ENCODE measurements around the gene NOC2L.
"Not testable (repeated sequence)": the region's sequence is repeated elsewhere in the genome, so short reads cannot be mapped to it uniquely, and the experiment has no call there.

The NOC2L gene

DNA sequence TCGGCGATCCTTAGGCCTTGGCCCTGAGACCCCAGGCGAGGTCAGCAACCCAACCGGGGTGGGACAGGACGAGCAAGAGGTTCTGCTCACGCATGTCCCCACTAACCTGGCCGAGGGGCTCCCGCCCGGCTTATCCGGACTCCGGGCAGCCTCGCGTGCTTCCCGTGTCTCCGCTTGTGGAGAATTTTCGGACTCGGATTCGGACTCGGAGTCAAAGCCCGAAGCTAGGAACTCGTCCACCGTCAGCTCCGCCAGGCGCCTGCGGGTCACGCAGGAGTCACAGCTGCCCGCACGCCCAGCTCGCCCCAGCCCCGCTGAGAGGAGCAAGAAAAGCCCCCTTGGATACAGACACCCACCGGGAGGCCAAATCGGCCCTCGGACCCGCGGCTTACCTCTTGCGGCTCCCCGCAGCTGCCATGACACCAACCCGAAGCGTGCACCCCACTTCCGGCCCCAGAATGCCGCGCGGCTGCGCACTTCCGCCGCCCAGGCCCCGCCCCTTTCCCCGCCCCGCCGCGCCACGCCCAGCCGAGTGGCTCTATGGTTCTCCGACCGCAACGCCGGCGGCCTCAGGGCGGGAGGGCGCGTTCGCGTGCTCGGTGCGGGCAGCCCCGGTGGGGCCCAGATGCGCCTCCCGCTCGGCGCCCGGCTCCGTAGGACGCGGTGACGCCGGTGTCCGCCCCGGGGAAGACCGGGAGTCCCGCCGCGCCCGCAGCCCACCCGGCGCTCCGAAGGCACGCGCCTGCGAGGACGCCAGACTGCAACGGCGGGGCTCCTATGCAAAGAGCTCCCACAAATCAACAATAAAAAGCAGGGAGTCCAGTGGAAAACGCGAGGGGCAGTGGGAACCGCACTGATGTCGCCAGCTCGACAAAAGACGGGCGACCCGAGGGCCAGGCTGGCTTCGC is at the start of gene NOC2L:
NOC2L (minus strand) TSS at position 434 of the 908 bp plus-strand sequence; CDS start at position 418, 16 bp downstream.
- peak; percentile 89 to 90 for ATAC-seq

DNA sequence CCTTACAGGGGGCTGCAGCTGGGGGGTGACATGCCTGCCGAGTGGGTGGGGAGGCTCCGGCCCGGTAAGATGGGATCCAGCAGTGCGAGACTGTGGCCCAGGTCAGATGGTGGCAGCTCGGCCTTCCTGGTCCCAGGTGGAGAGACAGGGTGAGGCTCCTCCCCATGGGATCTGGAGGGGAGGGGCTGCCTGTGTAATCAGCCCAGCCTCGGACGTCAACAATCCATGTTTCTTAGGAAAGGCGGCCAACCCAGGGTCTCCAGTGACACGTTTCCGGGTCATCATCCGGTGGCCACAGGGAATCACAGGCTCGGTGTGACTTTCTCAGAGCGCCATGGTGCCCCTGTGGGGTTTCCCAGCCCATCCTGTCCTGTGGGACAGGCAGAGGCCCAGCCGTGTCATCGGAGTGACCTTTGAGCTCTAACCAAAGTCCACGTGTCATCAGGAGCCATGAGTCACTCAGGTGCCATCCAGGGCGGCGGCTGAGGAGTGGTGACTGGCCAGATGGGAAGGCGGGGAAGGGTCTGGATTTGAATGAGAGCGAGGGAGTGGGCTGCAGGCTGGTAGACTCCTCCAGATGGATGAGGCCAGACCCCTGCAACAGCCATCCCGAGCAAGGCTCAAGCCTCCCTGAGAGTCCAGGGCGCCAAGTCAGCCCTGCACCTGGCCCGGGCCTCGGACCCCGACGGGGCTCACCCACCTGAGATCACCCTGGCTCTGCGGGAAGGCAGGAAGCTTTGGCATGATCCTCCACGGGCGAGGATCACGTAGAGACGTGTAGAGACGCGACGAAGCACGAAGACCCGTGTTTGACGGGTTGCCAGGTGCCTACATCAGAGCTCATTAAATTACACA is 47.5 kb upstream of the NOC2L start:
- no peak for ATAC-seq

DNA sequence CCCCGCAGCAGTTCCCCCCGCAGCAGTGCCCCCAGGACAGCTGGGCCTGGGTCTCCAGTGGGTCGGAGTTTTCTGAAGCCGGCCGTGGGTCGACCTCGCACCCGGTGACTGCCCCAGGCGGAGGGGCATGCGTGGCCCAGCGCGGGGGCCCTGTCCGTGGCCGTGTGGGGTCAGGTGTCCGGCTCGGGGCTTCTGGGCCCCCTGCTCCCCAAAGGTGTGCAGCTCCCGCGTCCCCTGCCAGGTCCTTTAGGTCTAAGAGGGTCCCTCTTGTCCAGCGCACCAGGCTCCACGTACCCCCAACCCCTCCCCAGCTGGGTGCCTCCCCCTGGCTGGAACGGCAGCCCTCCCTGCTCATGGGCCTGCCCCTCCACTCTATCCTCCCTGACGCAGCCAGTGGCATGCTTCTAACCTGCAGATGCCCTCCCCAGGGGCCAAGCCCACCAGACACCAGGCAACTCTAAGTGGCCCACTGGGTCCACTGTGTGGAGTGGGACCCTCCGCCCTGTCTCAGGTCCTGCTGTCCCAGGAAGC is 46.8 kb upstream of the NOC2L start:
- no peak for ATAC-seq

DNA sequence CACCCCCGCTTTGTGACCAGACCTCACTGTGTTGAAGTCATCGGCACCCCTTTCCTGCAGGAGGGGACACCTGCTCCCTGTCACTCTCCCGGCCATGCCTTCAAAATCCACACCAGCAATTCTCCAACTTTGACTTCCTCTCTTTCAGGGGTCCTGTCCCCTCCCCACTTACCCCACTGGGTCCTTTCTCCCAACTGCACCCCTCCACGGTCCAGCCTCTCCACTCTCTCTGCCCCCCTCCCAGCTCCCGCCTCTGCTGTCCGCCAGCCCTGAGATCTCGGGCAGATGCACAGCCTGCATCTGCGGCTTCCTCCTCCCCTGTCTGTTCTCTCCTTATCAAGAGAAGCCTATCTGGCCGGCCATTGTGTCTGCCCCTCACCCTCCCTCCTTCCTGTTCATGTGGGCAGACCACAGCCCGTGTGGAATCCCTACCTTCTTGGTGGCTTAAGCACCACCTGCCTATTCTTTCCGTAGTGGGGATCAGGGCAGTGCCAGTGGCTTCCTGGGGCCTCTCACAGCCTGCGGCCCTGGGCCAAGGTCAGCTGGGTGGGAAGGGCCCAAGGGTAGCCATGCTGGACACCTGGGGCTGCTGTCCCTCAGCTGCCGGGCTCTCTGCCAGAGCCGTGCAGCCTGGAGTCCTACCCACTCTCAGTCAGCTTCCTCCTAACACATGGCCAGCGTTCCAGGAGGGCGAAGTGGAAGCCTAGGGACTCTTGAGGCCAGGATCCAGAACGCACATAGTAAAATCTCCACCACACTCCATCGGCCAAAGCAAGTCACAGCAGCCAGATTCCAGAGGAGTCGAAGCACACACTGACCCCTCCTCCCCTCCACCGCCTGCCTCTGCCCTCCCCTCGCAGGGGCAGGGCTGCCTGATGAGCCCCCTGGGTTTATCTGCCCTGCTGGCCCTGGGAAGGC is 46.0 kb upstream of the NOC2L start:
- ATAC-seq, result no peak

DNA sequence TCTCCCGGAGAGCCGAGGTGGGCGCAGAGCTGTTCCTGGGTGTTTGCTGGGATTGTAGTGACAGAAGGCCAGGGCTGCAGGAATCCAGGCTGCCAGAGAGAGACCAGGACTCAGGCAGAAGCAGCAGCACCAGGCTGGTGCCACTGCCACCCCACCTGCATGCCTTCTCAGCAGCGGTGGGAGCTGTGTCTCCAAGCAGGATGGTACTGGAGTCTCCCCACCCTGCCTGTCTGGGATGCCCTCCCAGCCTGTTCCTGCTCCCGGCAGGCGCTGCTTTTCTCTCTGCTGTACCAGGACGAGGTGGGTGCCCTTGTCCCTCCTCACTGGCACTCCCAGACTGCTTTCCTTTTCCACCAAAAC is 45.3 kb upstream of the NOC2L start:
- no peak for ATAC-seq

DNA sequence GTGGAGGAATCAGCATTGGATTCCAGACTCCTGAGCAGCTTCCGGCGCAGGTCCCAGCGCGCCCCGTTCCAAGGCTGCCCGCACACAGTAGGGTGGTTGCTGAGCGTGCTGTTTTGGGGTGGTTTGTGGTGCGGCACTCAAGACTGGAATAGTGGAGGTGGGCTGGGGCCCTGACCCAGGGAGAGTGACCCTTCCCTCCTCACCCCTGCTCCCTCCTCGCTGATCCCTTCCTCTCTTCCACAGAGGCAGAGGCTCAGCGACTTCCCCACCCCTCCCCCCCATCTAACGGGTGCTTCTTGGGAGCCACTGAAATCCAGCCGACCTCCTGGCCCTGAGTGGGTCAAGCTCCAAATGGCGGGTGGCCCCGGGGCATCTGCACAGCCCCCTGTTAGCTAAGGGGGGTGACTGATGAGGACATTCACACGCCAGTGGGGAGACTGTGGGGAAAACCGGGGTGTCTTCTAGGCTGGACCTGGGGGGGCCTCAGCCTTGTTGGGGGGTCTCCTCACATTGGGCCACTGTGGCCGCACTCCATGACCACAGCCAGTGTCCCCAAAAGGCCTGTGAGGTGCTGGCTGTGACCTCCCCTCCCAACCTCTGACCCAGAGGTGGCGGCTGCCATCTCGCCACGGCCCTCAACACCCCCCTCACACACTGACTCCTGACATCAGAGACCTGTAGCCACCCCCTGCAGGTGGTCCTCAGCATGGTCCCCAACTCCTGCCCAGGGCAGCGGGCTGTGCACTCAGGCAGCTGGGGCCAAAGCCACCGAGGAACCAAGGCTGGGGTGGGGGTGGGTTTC is 44.8 kb upstream of the NOC2L start:
- no peak for ATAC-seq

DNA sequence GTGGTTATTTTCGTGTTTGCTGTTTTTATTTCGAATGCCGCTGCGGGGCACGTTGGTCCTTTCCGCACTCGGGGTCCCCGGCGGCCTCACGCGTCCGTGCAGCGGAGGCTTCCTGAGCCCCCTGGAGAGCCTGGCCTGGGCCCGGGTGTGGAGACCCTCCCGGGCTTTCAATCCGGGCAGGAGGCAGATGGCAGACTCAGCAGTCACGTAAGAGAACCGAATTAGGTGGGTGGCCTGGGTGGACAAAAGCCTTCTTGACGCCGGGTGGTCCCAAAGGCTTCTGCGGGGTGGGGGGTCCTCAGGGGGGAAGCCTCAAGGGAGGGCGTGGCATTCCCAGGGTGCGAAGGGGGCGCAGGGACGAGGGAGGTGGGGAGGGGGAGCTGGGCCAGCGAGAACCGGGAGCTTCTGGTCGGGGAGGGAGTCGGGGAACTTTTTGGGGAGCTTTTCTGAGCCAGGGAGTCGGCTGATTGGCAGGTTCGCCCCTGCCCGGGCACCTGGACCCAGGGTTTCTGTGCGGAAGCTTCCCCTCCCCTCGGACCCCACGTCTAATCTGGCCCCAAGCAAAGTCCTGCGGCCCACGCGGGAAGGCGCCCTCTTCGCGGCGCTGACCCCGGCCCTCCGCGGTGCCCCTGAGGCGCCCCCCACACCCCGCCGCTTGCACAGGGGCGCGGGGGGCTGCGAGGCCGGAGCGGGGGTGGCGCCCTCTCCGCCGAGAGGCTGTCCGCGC is 42.2 kb upstream of the NOC2L start:
- ATAC-seq, result no peak

DNA sequence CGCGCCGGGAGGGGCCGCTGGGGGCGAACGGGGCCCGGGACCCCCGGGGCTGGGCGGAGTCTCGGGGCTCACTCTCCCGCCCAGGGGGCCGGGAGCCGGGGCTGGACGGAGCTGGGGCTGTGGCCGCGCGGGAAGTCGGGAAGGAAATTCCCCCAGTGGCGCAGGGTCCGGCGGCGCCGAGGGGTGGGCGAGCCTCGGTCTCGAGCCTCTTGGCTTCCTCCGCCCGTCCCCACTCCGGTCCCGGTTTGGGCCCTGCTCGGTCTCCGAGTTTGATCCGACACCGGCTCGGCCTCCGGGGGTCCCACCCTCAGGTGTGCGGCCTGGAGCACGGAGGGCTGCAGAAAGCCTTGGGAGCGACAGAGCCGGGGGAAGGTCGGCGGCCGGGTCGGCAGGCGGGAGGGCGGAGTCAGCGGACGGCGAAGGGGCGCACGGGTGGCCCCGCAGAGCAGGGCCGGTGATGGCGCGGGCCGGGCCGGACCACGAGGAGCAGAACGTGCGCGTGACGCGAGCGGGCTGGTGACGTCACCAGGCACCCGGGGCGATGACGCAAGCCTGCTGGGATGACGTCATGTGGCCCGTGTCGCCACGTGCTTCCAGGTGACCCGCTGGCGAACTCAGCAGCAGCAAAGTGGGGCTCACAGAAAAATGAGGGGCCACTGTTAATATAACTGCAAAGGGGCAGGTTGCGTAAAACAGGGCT is 41.5 kb upstream of the NOC2L start:
- peak in 1 of 2 donors; percentile 25 for ATAC-seq

DNA sequence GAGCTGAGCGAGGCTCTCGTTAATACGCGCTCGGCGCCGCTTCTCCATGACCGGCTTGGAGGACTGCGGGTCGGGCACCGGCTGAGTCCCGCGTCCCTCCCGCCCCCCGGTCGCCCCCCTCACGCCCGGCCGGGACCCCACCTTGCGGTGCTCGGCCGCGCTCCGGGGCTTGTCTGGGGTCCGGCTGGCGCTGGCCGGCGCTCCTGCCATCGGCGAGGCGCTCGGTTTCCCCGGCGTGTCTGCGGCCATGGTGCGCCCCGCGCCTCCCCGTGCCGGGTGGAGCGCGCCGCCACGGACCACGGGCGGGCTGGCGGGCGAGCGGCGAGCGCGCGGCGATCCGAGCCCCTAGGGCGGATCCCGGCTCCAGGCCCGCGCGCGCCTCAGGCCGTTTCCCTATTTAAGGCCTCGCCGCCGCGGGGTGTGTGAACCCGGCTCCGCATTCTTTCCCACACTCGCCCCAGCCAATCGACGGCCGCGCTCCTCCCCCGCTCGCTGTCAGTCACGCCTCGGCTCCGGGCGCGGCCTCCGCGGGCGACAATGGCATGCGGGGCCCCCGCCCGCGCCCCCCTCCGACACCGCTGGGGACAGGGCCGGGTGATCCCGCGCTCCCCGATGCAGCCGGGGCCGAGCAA is 40.8 kb upstream of the NOC2L start, which contains the start of gene HES4:
HES4 (minus strand) TSS at position 373 of the 632 bp plus-strand sequence; CDS start at position 249, 124 bp downstream.
- peak; percentile 63 to 68 for ATAC-seq

DNA sequence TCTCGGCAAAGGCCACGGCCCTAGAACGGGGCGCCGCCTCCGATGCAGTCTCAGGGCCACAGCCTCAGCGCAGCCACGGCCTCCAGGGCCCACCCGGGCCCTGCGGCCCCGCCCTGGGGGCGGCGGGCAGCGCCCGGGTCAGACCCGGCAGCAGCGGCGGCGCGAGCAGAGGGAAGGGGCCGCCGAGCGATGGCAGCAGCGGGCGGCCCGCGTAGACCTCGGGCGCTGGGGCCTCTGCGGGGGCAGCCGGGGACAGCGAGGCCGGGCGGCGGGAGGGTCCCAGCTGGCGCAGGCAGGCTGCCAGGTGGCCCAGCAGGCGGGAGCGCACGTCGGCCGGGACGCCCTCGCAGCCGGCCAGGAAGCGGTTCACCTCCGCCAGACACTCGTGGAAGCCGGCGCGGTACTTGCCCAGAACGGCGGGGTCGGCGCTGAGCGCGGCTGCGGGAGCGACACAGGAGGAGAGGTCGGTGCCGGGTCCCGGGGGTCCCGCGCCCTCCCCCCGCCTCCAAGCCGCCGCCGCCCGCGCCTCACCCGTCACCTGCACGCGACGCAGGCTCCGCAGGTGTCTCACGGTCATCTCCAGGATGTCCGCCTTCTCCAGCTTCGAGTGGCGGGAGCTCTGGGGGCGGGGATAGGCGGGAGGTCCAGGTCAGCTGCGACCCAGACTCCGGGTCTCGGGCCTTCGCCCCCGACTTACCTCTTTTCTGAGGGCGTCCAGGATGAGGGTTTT is 40.1 kb upstream of the NOC2L start:
- ATAC-seq, result no peak

DNA sequence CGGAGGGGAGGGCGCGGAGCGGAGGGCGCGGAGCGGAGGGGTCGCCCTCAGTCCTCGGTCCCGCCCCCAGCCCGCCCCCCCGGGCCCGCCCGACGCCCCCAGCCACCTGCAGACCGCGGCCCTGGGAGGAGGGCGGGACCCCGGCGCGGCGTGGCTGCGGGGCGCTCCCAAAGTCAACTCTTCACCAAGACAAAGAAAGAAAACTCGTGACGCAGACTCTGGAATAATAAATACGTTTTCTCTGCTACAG is 39.6 kb upstream of the NOC2L start:
- ATAC-seq, result no peak

DNA sequence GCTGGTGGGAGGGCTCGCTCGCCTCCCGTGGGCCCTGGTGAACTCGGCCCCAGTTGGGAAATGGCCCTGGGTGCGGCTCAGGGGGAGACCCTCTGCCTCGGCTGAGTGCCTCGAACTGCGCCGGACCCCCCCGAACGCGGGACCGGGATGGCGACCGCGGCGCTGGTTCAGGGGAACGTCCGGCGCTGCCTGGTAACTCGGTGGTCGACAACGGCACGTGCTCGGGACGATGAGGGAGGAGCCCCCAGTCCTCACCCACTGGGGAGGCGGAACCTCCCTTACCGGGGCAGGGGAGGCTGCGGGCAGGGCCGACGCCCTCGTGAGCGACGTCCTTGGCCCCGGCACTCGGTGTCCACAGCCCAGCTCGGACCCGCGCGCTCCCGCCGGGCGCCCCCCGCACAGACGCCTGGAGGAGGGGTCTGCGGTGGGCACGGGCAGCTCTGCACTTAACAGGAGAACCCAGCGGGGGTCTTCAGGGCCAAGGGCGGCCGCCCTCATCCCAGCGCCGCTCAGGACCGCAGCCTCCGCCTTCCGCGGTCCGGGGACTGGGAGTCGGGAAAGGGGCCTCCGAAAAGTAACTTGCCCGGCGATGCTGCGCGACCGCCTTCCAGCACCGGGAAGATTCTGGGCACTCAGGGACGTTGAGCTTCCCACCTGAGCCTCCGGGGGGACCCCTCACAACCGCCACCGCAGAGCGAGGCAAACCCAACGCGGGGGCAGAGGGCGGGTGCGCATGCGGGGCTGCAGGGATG is 39.1 kb upstream of the NOC2L start:
- no peak for ATAC-seq

DNA sequence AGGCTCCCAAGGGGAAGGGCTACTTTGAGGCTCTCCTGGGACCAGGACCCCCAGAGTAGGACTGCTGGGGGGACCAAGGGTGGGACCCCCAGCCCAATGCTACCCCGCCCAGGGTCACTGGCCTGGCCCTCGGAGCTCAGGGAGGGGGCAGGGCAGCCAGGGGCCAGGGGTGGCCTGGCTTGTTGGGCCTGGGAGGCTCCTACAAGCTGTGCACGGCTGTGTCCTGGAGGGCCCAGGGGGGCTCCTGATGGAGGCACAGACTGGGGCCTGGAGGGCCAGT is 38.6 kb upstream of the NOC2L start:
- ATAC-seq, result no peak

DNA sequence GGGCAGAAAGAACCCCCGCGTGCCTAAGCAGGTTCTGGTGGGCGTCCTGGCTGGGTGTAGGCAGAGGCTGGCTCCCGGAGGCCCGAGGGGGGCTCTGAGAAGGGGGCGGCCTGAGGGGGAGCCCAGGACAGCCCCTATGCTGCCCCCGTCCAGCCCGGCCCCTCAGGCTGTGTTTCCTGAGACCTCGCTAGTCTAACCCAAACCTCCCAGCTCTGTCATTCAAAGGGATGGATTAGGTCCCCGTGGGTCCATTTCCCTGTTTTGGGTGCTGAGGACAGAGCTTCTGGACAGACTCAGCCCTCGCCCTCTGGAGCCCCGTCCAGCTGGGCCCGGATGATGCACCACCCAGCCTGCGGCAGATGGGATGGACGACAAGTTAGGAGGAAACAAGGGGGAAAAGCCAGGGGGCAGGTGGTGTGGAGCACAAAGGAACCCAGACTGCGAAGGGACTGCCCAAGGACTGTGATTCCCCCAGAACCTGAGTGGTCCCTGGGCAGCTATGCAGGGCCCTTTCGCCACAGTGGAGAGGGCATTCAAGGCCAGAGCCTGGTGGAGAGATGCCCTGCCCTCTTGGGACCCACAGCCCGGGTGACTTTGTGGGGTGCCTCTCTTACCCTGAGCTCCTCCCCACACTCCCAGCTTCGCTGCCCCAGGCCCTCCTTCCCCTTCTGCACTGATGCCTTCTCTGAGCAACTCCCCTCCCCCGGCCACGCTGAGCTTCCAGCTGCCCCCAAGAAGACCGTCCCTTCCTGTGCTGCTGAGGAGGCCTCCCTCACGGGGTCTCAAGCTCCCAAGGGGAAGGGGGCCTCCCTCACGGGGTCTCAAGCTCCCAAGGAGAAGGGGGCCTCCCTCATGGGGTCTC is 38.0 kb upstream of the NOC2L start:
- no peak for ATAC-seq

DNA sequence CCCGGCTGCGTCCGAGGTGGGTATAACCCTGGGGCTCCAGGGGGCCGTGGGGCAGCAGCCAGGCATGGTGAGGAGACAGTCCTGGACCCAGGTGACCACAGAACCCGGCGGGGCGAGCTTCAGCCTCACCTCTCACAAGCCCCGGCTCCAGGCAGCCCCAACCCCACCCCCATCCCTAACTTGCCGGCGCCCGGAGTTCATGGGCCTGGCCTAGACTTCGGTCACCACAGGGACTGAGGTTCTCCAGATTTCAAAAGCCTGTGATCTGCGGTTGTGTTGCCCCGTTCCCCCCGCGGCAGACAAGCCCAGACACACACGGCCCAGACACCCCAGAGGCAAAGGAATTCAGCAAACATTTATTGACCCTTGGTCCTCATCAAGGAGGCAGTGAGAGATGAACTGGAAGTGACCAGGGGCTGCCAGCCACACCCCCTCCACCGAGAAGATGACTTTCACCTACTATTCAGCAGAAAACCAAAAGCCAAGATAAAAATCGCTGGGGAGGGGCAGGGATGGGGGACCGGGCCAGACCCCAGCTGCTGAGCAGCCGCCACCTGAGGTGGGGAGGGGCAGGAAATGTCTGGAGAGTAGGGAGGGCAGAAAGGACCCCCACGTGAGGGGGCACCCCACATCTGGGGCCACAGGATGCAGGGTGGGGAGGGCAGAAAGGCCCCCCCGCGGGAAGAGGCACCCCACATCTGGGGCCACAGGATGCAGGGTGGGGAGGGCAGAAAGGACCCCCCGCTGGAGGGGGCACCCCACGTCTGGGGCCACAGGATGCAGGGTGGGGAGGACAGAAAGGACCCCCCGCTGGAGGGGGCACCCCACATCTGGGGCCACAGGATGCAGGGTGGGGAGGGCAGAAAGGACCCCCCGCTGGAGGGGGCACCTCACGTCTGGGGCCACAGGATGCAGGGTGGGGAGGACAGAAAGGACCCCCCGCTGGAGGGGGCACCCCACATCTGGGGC is 36.9 kb upstream of the NOC2L start:
- ATAC-seq, result no peak

DNA sequence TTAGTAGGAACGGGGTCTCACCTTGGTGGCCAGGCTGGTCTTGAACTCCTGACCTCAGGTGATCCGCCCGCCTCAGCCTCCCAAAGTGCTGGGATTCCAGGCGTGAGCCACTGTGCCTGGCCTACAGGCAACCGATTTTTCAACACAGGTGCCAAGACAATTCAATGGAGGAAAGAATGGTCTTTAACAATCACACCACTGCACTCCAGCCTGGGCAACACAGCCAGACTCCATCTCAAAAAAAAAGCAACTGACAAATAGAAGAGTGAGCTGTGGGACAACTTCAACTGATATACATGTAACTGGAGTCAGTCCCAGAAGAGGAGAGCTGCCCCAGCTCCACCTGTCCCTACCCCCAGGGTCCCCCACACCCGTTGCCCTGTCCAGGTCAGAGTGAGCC is 35.5 kb upstream of the NOC2L start:
- ATAC-seq, result not testable (repeated sequence)
